Upper lobe of left lung (tissue), 4 donors: ENCODE measurements around the gene ABL1.

ENCODE experiments used
- EP300 ChIP-seq, 4 donors: sonication (generic); formaldehyde crosslinking; IDR thresholded peaks; one replicate each; pipeline ENCODE4 v1.5.1; 2017; ENCODE audit warnings: antibody characterized with exemption in 4 of 4, control low read depth in 2 of 4
- POLR2A ChIP-seq, 4 donors: fragments of 450-650 bp; IDR thresholded peaks; one replicate each; pipeline ENCODE4 v1.5.1; 2016 to 2017; ENCODE audit warnings: antibody characterized with exemption in 4 of 4, mild to moderate bottlenecking in 2 of 4
- POLR2AphosphoS5 ChIP-seq, 2 donors: sonication (generic); formaldehyde crosslinking; IDR thresholded peaks; one replicate each; pipeline ENCODE4 v1.5.1; 2017; ENCODE audit warnings: antibody characterized with exemption in 2 of 2
- TF ChIP-seq, protein P1 (sequence below), 6 experiments: fragments of 450-650 bp in 4 of 6; fragments of 200-600 bp in 2 of 6; sonication (generic) in 2 of 6; IDR thresholded peaks; one replicate each; pipeline ENCODE4 v1.5.1; 2016 to 2019; ENCODE audit warnings: antibody characterized with exemption in 6 of 6

DNA sequence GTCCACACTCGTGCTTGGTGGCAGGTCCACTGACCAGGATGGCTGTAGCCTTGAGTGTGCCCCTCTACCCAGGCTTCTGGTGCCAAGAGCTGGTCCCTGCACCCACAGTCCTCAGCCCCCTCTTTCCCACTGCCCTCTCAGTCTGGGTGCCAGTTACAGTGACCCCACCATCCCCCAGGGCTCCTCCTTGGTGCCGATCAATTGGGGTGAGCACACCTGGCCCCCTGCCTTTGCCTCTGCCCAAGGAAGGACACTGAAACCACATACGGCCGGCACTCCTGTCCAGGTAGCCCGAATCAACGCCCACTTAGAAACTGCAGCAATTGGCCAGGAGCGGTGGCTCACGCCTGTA is 80.0 kb downstream of the ABL1 start:
- TF ChIP-seq POLR2A (IDR thresholded peaks at IDR 0.05) (no peak), EP300 (IDR thresholded peaks at IDR 0.05) (no peak), POLR2AphosphoS5 (IDR thresholded peaks at IDR 0.05) (no peak)
- TF ChIP-seq, protein P1, sequence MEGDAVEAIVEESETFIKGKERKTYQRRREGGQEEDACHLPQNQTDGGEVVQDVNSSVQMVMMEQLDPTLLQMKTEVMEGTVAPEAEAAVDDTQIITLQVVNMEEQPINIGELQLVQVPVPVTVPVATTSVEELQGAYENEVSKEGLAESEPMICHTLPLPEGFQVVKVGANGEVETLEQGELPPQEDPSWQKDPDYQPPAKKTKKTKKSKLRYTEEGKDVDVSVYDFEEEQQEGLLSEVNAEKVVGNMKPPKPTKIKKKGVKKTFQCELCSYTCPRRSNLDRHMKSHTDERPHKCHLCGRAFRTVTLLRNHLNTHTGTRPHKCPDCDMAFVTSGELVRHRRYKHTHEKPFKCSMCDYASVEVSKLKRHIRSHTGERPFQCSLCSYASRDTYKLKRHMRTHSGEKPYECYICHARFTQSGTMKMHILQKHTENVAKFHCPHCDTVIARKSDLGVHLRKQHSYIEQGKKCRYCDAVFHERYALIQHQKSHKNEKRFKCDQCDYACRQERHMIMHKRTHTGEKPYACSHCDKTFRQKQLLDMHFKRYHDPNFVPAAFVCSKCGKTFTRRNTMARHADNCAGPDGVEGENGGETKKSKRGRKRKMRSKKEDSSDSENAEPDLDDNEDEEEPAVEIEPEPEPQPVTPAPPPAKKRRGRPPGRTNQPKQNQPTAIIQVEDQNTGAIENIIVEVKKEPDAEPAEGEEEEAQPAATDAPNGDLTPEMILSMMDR (IDR thresholded peaks at IDR 0.05): no peak
